ENCODE results near the gene ZFP82.

Gene ZFP82

GRCh38 chr19:36418287-36419001 is at the start of gene ZFP82:
ZFP82 (minus strand) TSS chr19:36418644; CDS start chr19:36409789, 8,855 bp downstream.
- peak; percentile 78 for DNase-seq

- DNase-seq, result no peak
Observed at GRCh38 chr19:36460046-36460445, 41.6 kb upstream of the ZFP82 start.

- no peak for DNase-seq
Observed at GRCh38 chr19:36456831-36457230, 38.4 kb upstream of the ZFP82 start.

GRCh38 chr19:36449059-36449670 is 30.7 kb upstream of the ZFP82 start:
- no peak for DNase-seq

- no peak for DNase-seq
Observed at GRCh38 chr19:36441339-36441738, 22.9 kb upstream of the ZFP82 start.

- no peak for DNase-seq
Observed at GRCh38 chr19:36436531-36436930, 18.1 kb upstream of the ZFP82 start.

- DNase-seq, result no peak
Observed at GRCh38 chr19:36423925-36424324, 5.5 kb upstream of the ZFP82 start.

- DNase-seq, result no peak
Observed at GRCh38 chr19:36421749-36422481, 3.5 kb upstream of the ZFP82 start.

GRCh38 chr19:36420961-36421748 is 2.7 kb upstream of the ZFP82 start:
- DNase-seq, result no peak

GRCh38 chr19:36417752-36418286 is 625 bp downstream of the ZFP82 start:
- no peak for DNase-seq

GRCh38 chr19:36409841-36410240 is 8.6 kb downstream of the ZFP82 start:
- DNase-seq, result no peak

GRCh38 chr19:36408101-36408500 is 10.3 kb downstream of the ZFP82 start:
- no peak for DNase-seq

GRCh38 chr19:36404498-36404897 is 13.9 kb downstream of the ZFP82 start:
- DNase-seq, result no peak

- no peak for DNase-seq
Observed at GRCh38 chr19:36401475-36401874, 17.0 kb downstream of the ZFP82 start.

- no peak for DNase-seq
Observed at GRCh38 chr19:36398571-36398970, 19.9 kb downstream of the ZFP82 start.

GRCh38 chr19:36392916-36393673 is 25.3 kb downstream of the ZFP82 start:
- no peak for DNase-seq

GRCh38 chr19:36379510-36379819 is 39.0 kb downstream of the ZFP82 start:
- no peak for DNase-seq

GRCh38 chr19:36378625-36379509 is 39.6 kb downstream of the ZFP82 start, which contains the start of gene ZFP14:
ZFP14 (minus strand) TSS chr19:36379201; CDS start chr19:36367892, 11,309 bp downstream.
- peak; percentile 84 for DNase-seq

GRCh38 chr19:36377541-36378178 is 40.8 kb downstream of the ZFP82 start:
- DNase-seq, result no peak

GRCh38 chr19:36373638-36374156 is 44.7 kb downstream of the ZFP82 start:
- no peak for DNase-seq

All from DMS79 (cell line).